Neuronal stem cell (in vitro differentiated cells): ENCODE data around the gene KLHDC4.

Experiments
- DNase-seq: peaks from one replicate; pipeline ENCODE4 v3.0.0-alpha.2; 2013; ENCODE audit warnings: low spot score
- H2AFZ ChIP-seq: one replicate; pipeline ENCODE4 v1.6.1; 2013; ENCODE audit warnings: mild to moderate bottlenecking, low read length, inconsistent platforms
- H2AK5ac ChIP-seq: 2 replicates; pipeline ENCODE4 v1.6.1; 2013; ENCODE audit warnings: low read depth, mild to moderate bottlenecking, inconsistent platforms, low read length, moderate library complexity, mixed read lengths
- H2BK120ac ChIP-seq: 2 replicates; pipeline ENCODE4 v1.6.1; 2013; ENCODE audit warnings: low read depth, mild to moderate bottlenecking, inconsistent platforms, low read length, moderate library complexity, mixed read lengths
- H2BK12ac ChIP-seq: one replicate; pipeline ENCODE4 v1.6.1; 2013; ENCODE audit warnings: low read length, inconsistent platforms
- H2BK15ac ChIP-seq: 2 replicates; pipeline ENCODE4 v1.6.1; 2013; ENCODE audit warnings: mild to moderate bottlenecking, low read length, inconsistent platforms, mixed read lengths
- H2BK5ac ChIP-seq: one replicate; pipeline ENCODE4 v1.6.1; 2013; ENCODE audit warnings: inconsistent platforms, mild to moderate bottlenecking, low read length, moderate library complexity
- H3K14ac ChIP-seq: one replicate; pipeline ENCODE4 v1.6.1; 2013; ENCODE audit warnings: low read length, inconsistent platforms
- H3K18ac ChIP-seq: 2 replicates; pipeline ENCODE4 v1.6.1; 2013; ENCODE audit warnings: low read length, inconsistent platforms
- H3K23ac ChIP-seq: 2 replicates; pipeline ENCODE4 v1.6.1; 2013; ENCODE audit warnings: low read depth, mild to moderate bottlenecking, mixed read lengths, low read length, inconsistent platforms; ENCODE audit not compliant: poor library complexity
- H3K27ac ChIP-seq: replicated peaks from 3 replicates; pipeline ENCODE4 v1.5.1; 2013; ENCODE audit warnings: low read length, inconsistent platforms
- H3K27me3 ChIP-seq, 3 experiments: 2 replicates each; pipeline ENCODE4 v1.6.1; 2013; ENCODE audit warnings: low read length in 3 of 3, mild to moderate bottlenecking in 2 of 3, inconsistent platforms in 1 of 3, low read depth in 1 of 3, mixed read lengths in 1 of 3, moderate library complexity in 1 of 3; ENCODE audit not compliant: control insufficient read depth in 3 of 3, insufficient read depth in 3 of 3
- H3K36me3 ChIP-seq, 2 donors: replicated peaks in 1 of 2; 2 replicates each; pipeline ENCODE4 v1.6.1; 2013; ENCODE audit warnings: low read length in 2 of 2; ENCODE audit not compliant: control insufficient read depth in 2 of 2, insufficient read depth in 2 of 2
- H3K4ac ChIP-seq: 2 replicates; pipeline ENCODE4 v1.6.1; 2013; ENCODE audit warnings: inconsistent platforms, mild to moderate bottlenecking, low read length, moderate library complexity
- H3K4me1 ChIP-seq, 2 donors: 1 replicate in 1 of 2; 2 replicates in 1 of 2; pipeline ENCODE4 v1.6.1; 2013; ENCODE audit warnings: low read length in 2 of 2, low read depth in 1 of 2; ENCODE audit not compliant: control insufficient read depth in 2 of 2, insufficient read depth in 1 of 2
- H3K4me2 ChIP-seq: one replicate; pipeline ENCODE4 v1.6.1; 2013; ENCODE audit warnings: mild to moderate bottlenecking, low read length, inconsistent platforms; ENCODE audit not compliant: insufficient read depth, poor library complexity, severe bottlenecking
- H3K4me3 ChIP-seq, 2 donors: 2 replicates each; pipeline ENCODE4 v1.5.1; 2013; ENCODE audit warnings: low read length in 2 of 2, mild to moderate bottlenecking in 2 of 2, inconsistent platforms in 1 of 2, moderate library complexity in 1 of 2
- H3K79me1 ChIP-seq: one replicate; pipeline ENCODE4 v1.6.1; 2013; ENCODE audit warnings: low read depth, mild to moderate bottlenecking, inconsistent platforms, low read length, moderate library complexity
- H3K9ac ChIP-seq: one replicate; pipeline ENCODE4 v1.6.1; 2013; ENCODE audit warnings: mild to moderate bottlenecking, low read depth, low read length, inconsistent platforms; ENCODE audit not compliant: poor library complexity
- H3K9me3 ChIP-seq, 2 donors: replicated peaks in 1 of 2; 2 replicates each; pipeline versions ENCODE3 to v1.6.1; 2013; ENCODE audit warnings: low read length in 2 of 2, mild to moderate bottlenecking in 2 of 2, inconsistent platforms in 1 of 2, low read depth in 1 of 2, mixed read lengths in 1 of 2, moderate library complexity in 1 of 2; ENCODE audit not compliant: control insufficient read depth in 2 of 2, insufficient read depth in 1 of 2
- H4K8ac ChIP-seq: one replicate; pipeline ENCODE4 v1.6.1; 2013; ENCODE audit warnings: low read depth, mild to moderate bottlenecking, inconsistent platforms, low read length, moderate library complexity
- H4K91ac ChIP-seq: one replicate; pipeline ENCODE4 v1.6.1; 2013; ENCODE audit warnings: low read length, low read depth, mild to moderate bottlenecking, inconsistent platforms; ENCODE audit not compliant: poor library complexity
- WGBS, 2 donors: extraction: QIAGEN DNeasy Blood & Tissue Kit; methylation state at CpG; one replicate each; pipeline ENCODE4 v1.1.7; 2013; ENCODE audit warnings: missing lambda C conversion rate in 2 of 2, mixed read lengths in 1 of 2; ENCODE audit not compliant: insufficient read length in 2 of 2, insufficient replicate concordance in 1 of 2; ENCODE audit errors: extremely low coverage in 2 of 2; 5-methylcytosine and 5-hydroxymethylcytosine counted together

KLHDC4 gene

DNA sequence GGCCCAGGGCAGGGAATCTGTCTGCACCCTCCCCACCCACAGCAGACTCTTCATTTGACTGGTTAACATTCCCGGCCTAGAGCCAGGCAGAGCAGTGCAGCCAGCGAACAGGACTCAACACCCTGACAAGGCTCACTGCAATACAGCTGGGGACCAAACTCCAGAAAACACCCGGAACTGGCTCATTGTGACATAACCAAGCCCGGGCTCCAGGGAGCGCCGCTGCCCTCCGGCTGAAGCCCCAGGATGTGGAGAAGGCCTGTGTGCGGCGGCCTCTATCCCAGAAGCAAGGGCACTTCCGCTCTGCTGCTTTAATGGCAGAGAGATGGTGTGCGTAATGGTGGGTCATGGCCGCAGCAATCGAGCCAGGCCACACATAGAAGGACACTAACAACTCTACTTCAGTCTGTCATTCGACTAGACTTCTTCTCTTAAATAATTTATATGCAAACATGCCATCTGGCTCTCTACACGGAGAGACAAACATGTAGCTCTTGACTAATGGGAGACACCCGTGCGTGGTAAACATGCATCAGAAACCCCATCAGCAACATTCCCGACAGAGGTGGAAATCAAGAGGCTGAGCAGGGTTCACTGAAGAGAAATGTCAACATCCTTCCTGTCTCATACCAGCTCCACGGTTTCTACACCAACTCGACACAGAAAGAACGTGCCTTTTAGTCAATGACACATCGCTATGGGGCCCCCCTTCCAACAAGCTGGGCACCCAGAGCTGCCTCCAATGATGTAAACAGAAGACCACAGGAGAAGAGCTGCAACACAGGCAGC is 18.0 kb downstream of the KLHDC4 start:
- H3K4me2 ChIP-seq: no peak overlapping the region
- no peak for DNase-seq
- no peak overlapping the region for H2AK5ac ChIP-seq
- H2BK5ac ChIP-seq: no peak overlapping the region
- no peak overlapping the region for H4K91ac ChIP-seq
- H3K4me1 ChIP-seq: peaks cover 0 to 1% of the 10 kb centered on the region in 2 donors
- H3K9ac ChIP-seq: no peak overlapping the region
- H3K9me3 ChIP-seq: peaks cover 0 to 3% of the 10 kb centered on the region in 2 donors
- peaks cover 1% of the 10 kb centered on the region for H3K79me1 ChIP-seq
- H3K27ac ChIP-seq: no peak overlapping the region
- peaks cover 41 to 81% of the 10 kb centered on the region in 2 donors for H3K36me3 ChIP-seq
- H3K14ac ChIP-seq: no peak overlapping the region
- H2AFZ ChIP-seq: no peak overlapping the region
- no peak overlapping the region for H3K23ac ChIP-seq
- H2BK12ac ChIP-seq: no peak overlapping the region
- WGBS, 2 donors: no CpG with 5 or more reads among the region's 22 CpGs
- no peaks in the 10 kb centered on the region for H3K27me3 ChIP-seq
- no peak overlapping the region for H2BK120ac ChIP-seq
- peak overlapping the region; percentile 32 for H4K8ac ChIP-seq
- no peak overlapping the region for H3K18ac ChIP-seq
- no peak overlapping the region for H3K4ac ChIP-seq
- H3K4me3 ChIP-seq: peak overlapping the region in 1 of 2 donors; percentile 63
- no peak overlapping the region for H2BK15ac ChIP-seq

DNA sequence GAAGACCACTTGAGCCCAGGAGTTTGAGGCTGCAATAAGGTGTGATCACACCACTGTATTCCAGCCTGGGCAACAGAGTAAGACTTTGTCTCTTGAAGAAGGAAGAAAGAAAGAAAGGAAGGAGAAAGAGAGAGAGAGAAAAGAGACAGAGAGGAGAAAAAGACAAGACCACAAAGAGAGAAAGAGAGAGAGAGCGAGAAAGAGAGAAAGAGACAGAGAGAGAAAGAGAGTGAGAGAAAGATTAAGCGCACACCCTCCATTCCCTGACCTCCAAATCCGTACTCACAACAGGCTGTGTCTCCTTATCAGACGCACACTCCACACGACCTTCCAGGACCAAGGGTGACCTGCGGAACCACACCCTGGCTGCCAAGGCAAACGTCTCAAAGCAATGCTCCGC is 19.6 kb downstream of the KLHDC4 start:
- Histone ChIP-seq H3K36me3 (peaks cover 40 to 88% of the 10 kb centered on the region in 2 donors), H3K9ac (no peak overlapping the region), H3K14ac (no peak overlapping the region), H2AFZ (no peak overlapping the region), H4K91ac (no peak overlapping the region), H3K79me1 (no peaks in the 10 kb centered on the region), H3K4ac (no peak overlapping the region), H2BK12ac (no peak overlapping the region), H3K23ac (no peak overlapping the region), H3K4me1 (peaks cover 0 to 1% of the 10 kb centered on the region in 2 donors), H2BK5ac (no peak overlapping the region), H3K4me3 (no peak overlapping the region), H3K9me3 (peaks cover 0 to 1% of the 10 kb centered on the region in 2 donors), H4K8ac (no peak overlapping the region), H3K18ac (no peak overlapping the region), H2BK120ac (no peak overlapping the region), H2AK5ac (no peak overlapping the region), H3K27ac (no peak overlapping the region), H3K4me2 (no peak overlapping the region), H3K27me3 (no peaks in the 10 kb centered on the region), H2BK15ac (no peak overlapping the region)
- WGBS, 2 donors: no CpG with 5 or more reads among the region's 8 CpGs
- no peak for DNase-seq

DNA sequence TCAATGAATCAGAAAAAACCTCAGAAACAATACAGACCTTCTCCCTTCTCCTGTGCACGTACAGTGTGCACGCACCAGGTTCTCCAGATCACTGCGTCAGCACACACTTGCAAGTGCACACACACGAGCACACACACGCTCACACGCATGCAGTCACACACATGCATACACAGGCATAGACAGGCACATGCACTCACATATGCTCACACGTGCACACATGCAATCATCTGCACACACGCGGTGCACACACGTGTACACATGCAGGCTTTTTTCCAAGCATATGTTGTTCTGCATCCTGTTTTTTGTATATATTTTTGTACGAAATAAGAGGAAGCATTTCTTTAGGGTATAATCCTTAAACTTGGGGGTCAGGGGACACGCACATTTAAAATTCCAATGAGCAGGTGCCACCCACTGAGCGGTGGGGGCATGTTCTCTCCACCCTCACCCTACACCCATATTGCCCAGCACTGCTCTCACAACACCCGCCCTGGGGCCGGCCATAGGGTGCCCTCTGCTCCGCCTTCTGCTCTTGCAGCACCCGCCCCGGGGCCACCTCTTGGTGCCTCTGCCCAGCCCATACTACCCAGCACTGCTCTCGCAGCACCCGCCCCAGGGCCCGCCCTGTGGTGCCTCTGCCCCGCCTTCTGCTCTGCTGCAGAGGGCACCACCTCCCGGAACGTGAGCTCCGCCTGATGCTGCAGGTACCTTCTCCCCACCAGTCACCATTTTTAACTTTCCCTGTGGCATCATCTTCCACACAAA is 20.9 kb downstream of the KLHDC4 start:
- Histone ChIP-seq H2BK15ac (no peak overlapping the region), H3K79me1 (peaks cover 2% of the 10 kb centered on the region), H3K9ac (no peak overlapping the region), H3K23ac (no peak overlapping the region), H2BK5ac (no peak overlapping the region), H3K9me3 (peaks cover 0 to 1% of the 10 kb centered on the region in 2 donors), H3K4me2 (no peak overlapping the region), H3K27me3 (no peaks in the 10 kb centered on the region), H2BK120ac (no peak overlapping the region), H3K4me1 (peaks cover 0 to 1% of the 10 kb centered on the region in 2 donors), H2AFZ (no peak overlapping the region), H3K4me3 (peak overlapping the region in 1 of 2 donors; percentile 69), H3K4ac (no peak overlapping the region), H3K14ac (no peak overlapping the region), H4K91ac (no peak overlapping the region), H3K36me3 (peaks cover 40 to 89% of the 10 kb centered on the region in 2 donors), H2AK5ac (no peak overlapping the region), H3K27ac (no peak overlapping the region), H3K18ac (no peak overlapping the region), H4K8ac (no peak overlapping the region), H2BK12ac (no peak overlapping the region)
- WGBS, 2 donors: no CpG with 5 or more reads among the region's 25 CpGs
- no peak for DNase-seq
